GM06990 (cell line): Measurements from ENCODE around the gene ZBTB7C.

Experiments
- DNase-seq: peaks from one replicate; pipeline ENCODE4 v3.0.0-alpha.2; 2011; ENCODE audit not compliant: insufficient read length; ENCODE audit errors: extremely low read depth
- H3K27me3 ChIP-seq: replicated peaks from 2 replicates; pipeline ENCODE4 v1.6.0; 2011; ENCODE audit warnings: low read length; ENCODE audit not compliant: control insufficient read depth, insufficient read depth
- H3K36me3 ChIP-seq: 2 replicates; pipeline ENCODE4 v1.5.1; 2011; ENCODE audit warnings: low read length; ENCODE audit not compliant: control insufficient read depth, insufficient read depth
- H3K4me3 ChIP-seq: replicated peaks from 2 replicates; pipeline ENCODE4 v1.5.1; 2011; ENCODE audit warnings: low read depth, mild to moderate bottlenecking, control low read depth, low read length
- TF ChIP-seq, protein P1 (sequence below): IDR thresholded peaks from 2 replicates; pipeline ENCODE4 v1.5.1; 2011; ENCODE audit warnings: low read length, control low read depth, mild to moderate bottlenecking, inconsistent platforms; ENCODE audit not compliant: insufficient read depth, poor library complexity, severe bottlenecking

The ZBTB7C gene

DNA sequence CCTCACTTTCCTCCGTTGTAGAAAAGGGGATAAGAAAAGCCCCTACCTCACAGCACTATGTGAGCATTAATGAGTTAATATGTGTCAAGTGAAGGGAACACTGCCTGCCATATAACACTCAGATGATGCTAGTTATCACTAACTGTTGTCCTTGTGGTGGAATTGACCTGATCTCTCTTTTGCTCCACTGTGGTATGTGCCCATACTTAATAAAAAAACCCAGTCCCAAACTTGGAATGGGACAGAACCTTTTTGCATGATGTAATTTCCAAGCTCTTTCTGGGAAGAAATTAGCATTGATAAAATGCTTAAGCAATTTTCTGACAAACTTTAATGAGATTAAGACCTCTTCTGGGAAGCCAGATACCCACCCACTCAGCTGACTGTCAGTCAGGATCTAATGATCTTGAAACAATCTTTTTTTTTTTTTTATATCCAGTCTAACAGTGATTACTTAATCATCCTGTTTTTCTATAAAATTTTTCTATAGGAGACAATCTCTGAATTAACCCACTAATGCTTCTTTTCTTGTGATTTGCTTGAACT is 158.7 kb downstream of the ZBTB7C start:
- DNase-seq: no peak
- Histone ChIP-seq H3K36me3 (no peaks in the 10 kb centered on the region), H3K27me3 (no peaks in the 10 kb centered on the region; the same call in 1 of the 2 replicates), H3K4me3 (no peak overlapping the region)
- TF ChIP-seq, protein P1, sequence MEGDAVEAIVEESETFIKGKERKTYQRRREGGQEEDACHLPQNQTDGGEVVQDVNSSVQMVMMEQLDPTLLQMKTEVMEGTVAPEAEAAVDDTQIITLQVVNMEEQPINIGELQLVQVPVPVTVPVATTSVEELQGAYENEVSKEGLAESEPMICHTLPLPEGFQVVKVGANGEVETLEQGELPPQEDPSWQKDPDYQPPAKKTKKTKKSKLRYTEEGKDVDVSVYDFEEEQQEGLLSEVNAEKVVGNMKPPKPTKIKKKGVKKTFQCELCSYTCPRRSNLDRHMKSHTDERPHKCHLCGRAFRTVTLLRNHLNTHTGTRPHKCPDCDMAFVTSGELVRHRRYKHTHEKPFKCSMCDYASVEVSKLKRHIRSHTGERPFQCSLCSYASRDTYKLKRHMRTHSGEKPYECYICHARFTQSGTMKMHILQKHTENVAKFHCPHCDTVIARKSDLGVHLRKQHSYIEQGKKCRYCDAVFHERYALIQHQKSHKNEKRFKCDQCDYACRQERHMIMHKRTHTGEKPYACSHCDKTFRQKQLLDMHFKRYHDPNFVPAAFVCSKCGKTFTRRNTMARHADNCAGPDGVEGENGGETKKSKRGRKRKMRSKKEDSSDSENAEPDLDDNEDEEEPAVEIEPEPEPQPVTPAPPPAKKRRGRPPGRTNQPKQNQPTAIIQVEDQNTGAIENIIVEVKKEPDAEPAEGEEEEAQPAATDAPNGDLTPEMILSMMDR: no peak

DNA sequence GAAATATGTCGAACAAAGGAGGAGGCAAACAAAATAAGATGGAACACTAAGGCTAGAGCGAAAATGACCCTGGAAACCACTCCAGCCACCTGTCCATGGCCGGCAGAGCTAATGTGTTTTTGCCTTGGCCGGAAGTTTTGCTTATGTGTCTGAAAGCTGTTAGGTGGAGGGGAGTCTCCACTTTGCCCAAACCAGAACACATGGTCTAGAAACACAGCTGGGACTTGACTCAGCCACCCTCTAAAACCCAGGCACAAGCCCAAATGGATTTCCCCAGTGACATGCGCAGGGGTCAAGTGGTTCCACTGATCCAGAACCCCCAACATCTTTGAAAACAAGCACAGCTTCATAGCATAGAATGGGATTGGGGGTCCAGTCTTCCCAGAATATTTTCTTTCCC is 159.3 kb downstream of the ZBTB7C start:
- Histone ChIP-seq H3K36me3 (no peaks in the 10 kb centered on the region), H3K27me3 (no peaks in the 10 kb centered on the region; the same call in 1 of the 2 replicates), H3K4me3 (no peak overlapping the region)
- no peak for DNase-seq
- TF ChIP-seq, protein P1: no peak

DNA sequence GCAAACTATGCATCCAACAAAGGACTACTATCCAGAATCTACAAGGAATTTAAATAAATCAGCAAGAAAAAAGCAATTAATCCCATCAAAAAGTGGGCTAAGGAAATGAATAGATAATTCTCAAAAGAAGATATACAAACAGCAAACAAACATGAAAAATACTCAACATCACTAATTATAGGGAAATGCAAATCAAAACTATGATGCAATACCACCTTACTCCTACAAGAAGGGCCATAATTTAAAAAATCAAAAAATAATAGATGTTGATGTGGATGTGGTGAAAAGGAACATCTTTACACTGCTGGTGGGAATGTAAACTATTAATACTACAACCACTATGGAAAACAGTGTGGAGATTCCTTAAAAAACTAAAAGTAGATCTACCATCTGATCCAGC is 164.7 kb downstream of the ZBTB7C start:
- no peaks in the 10 kb centered on the region for H3K36me3 ChIP-seq
- H3K27me3 ChIP-seq: no peaks in the 10 kb centered on the region
- H3K4me3 ChIP-seq: no peak overlapping the region
- DNase-seq: no peak
- TF ChIP-seq, protein P1: no peak

DNA sequence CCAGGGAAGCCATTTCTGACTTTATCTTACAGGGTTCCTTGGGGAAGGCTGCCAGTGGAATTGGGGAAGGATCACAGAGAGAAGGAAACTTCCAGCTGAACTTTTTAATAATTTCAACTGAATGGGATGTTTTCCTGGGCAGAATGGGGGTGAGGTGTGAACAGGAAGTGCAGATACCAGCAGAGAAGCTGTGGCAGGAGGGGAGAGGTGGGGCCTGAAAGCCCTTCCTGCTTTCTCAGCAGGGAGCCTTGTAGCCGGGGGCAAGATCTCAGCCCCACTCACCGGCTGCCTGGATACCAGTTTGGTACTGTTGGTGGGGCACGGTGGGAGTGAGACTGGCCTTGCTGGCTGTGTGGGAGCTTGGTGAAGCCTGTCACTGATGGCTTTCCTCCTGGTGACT is 170.5 kb downstream of the ZBTB7C start:
- TF ChIP-seq, protein P1: no peak
- H3K36me3 ChIP-seq: no peaks in the 10 kb centered on the region
- no peak for DNase-seq
- H3K4me3 ChIP-seq: no peak overlapping the region
- H3K27me3 ChIP-seq: no peaks in the 10 kb centered on the region; the same call in none of the 2 replicates

DNA sequence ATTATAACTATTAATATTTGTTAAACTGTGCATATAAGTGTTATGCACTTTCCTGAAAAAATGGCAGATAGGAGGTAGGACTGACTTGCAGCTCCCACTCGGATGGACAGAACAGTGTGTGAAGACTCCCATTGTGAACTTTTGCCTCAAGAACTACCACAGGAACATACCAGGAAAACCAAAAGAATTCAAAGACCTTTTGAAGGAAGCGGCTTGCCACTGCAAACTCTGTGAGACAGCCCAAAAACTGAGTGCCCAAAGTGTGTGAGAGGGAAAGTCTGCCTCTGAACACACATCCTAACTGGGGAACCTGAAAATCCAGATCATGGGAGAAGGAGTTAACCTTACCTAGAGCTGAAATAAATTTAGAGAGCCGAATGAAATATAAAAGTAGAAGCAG is 171.0 kb downstream of the ZBTB7C start:
- DNase-seq: no peak
- no peak overlapping the region for H3K4me3 ChIP-seq
- TF ChIP-seq, protein P1: no peak
- no peaks in the 10 kb centered on the region; the same call in none of the 2 replicates for H3K27me3 ChIP-seq
- H3K36me3 ChIP-seq: no peaks in the 10 kb centered on the region

DNA sequence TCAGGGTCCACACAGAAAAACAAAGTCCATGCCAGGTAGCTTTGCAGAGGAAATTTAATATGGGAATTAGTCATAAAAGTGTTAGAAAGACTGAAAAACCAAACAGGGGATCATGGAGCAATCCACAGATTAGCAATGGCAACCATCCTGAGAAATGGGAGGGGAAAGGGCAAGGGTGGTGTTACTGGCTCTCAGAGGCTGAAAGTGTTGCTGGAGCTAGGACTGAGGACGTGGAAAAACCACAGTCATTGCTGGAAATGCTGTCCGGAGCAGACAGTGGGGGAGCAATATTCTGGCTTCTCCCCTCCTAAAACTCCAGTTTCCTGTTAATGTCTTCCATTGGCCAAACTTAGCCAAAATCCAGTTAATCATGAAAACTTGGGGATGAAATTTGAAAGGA is 172.4 kb downstream of the ZBTB7C start:
- H3K27me3 ChIP-seq: no peaks in the 10 kb centered on the region; the same call in none of the 2 replicates
- H3K4me3 ChIP-seq: no peak overlapping the region
- TF ChIP-seq, protein P1: no peak
- H3K36me3 ChIP-seq: no peaks in the 10 kb centered on the region
- no peak for DNase-seq
